GM23248 (cell line): ENCODE data around the gene COBLL1.

ENCODE experiments used
- EZH2 ChIP-seq: fragments of 200-600 bp; sonication (generic); IDR thresholded peaks from 2 replicates; pipeline ENCODE4 v1.6.1; 2018; ENCODE audit warnings: antibody characterized with exemption, mild to moderate bottlenecking; ENCODE audit not compliant: insufficient read depth, poor library complexity, severe bottlenecking
- EZH2phosphoT487 ChIP-seq: fragments of 200-600 bp; sonication (generic); IDR thresholded peaks from 2 replicates; pipeline ENCODE4 v1.6.1; 2018; ENCODE audit warnings: antibody characterized with exemption, moderate library complexity, mild to moderate bottlenecking, low read depth; ENCODE audit not compliant: insufficient read depth

DNA sequence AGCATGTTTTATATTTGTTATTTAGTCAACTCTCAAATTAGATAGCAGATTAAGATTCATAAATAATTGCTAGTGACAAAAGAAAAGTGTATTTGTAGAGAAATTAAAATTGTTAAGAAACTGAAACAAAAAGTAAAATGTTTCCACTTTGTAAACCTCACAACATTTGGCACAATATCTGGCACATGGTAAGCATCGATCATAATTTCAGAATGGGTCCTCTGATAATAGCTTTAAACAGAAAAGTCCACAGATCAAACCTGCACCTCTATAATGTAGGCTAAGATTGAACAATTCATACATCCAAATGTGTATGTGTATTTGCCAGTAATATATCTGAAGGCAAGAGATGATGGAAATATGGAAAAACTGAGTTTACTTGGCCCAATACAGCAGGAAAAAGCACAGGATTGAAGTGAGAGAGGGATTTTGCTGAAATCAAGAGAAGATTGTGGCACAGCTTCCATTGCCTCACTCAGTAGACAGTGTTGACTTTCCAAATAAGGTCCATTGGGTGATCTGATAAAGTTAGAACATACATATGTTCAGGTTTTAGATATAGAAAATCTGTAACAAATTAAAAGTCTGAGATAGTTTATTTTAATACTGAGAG is 39.4 kb downstream of the COBLL1 start:
- TF ChIP-seq EZH2phosphoT487 = no peak
- no peak for TF ChIP-seq EZH2
